NCI-H748 treated with DMSO at 0.1 percent for 48 hours (cell line): ENCODE results near the gene MEAF6.
"Not testable (repeated sequence)": the region's sequence is repeated elsewhere in the genome, so short reads cannot be mapped to it uniquely, and the experiment has no call there.

Source experiments
- DNase-seq: peaks from one replicate; lab custom pipeline; 2025; lab: John Stamatoyannopoulos, UW

MEAF6 gene

DNA sequence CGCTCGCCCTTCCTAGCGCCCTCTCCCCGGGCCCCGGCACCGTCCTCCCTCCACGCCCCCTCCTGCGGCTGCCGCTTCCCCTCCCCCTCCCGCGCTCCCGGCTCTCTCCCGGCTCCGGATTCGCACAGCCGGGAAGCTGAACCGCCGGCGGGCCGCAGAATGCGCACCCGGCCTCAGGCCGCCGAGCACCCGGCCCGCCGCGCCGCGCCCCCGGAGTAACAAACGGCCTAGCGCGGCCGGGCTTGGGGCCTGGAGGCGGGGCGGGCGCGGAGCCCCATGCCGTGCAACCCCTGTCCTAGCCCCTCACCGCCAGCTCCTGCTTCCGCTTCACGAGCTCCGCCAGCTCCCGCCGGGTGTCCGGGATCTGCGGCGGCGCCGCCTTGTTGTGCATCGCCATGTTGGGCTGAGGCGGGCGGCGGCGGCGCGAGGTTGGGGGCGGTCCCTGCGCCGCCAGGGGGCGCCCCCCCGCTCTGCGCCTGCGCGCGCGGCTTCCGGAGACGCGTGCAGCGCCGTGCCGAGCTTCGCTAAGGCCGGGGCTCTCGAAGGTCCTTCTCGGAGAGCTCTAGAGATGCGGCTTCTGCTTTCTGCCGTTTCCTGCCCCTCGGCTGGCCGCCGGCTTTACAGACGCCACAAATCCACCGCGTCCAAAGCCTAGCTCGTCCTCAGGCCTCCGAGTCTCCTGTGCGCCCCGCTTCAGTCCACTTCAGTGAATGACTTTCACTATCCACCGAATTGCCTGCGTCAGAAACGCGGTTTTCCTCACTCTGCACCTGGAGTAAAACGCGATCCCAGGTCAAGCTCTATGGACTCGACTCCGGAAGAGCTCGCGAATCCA is at the start of gene MEAF6:
MEAF6 (minus strand) TSS at position 417 of the 835 bp plus-strand sequence; CDS start at position 397, 20 bp downstream.
- DNase-seq: peak; percentile 33

DNA sequence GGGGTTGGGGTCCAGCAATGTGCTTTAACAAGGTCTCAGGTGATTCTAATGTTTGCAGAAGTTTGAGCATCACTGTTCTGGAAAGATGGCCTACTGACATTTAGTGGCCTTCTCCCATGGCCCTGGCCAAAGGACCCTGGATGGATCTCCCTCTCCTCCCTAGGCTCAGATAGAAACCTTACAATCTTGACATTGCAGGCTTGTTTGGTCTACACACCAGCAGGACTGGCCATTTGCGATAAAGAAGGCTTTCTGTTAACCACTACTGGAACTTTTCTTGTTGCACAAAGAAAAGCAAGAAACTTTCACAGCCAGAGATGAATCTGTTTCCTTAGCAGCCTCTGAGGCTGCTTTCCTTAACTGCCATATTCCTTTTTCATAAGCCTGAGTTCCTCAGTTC is 48.4 kb upstream of the MEAF6 start:
- DNase-seq: no peak

DNA sequence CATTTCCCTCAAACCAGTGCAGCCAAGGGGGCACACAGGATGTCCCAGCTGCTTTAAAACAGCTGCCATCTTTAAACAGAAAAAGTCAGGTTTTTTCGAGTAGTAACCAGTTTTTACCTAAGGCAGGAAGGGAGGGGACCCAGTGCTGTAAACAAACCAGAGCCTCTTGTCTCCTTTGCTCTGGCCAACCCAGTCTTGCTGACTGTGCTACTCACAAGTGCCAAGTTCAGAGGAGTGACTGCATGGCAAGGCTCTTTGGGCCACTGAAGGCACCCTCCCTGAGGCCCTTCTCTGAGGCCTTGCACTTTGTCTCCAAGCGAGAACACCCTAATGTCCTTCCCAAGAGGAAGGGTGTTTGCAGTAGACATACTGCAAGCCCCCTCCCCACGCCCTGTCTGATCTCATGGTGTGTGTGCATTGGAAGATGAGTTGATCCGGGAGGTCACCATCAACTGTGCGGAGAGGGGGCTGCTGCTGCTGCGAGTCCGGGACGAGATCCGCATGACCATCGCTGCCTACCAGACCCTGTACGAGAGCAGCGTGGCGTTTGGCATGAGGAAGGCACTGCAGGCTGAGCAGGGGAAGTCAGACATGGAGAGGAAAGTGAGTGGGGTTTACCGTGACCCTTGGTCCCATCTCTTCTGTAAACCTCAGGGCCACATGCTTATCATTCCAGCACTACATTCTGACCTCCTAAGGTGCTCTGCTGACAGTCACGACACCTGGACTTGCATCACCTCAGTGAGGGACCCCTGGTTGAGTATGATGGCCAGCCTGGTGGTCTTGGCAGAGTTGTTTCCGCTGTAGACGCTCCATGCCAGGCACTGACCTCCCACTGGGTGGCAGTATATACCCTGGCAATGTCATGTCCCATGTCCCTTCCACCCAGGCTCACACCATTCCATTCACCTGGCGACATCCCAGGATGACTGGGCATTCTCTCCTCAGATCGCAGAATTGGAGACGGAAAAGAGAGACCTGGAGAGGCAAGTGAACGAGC is 46.9 kb upstream of the MEAF6 start:
- no peak for DNase-seq

DNA sequence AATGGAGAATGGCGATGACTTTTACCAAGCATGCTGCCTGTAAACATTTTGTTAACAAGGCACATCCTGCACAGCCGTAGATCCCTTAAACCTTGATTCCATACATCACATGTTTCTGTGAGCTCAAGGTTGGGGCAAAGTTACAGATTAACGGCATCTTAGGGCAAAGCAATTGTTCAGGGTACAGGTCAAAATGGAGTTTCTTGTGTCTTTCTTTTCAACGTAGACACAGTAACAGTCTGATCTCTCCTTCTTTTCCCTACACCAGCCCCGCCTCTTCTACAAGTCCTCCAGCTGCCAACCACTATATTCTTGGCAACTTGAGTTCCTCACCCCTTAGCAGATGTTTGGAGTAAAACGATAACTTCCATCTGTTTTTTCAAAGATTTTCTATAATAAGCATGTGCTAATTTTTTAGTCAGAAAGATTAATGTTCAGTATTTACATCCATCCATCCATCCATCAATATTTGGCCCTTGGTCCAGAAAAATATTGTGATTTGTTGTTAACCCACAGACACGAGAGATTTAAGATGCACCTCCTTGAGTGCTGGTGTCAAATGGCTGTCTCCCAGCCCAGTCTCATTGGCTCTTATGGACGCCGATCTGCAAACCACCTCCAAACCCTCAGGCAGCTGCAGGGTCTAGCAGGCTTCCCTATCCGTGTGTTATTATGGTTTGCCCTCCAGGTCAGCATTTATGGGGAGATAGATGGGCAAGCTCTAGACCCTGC is 46.0 kb upstream of the MEAF6 start:
- no peak for DNase-seq

DNA sequence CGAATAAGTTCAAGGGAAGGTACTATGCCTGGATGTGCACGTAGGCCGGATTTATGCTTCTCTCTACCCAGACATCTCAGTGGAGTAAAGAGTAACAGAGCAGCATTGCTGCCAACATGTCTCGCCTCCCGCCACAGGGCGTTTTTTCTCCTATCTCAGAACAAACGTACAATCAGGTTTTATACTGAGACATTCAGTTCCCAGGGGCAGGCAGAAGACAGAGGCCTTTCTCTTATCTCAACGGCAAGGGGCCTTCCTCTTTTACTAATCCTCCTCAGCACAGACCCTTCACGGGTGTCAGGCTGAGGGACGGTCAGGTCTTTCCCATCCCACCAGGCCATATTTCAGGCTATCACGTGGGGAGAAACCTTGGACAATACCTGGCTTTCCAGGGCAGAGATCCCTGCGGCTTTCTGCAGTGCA is 45.4 kb upstream of the MEAF6 start:
- not testable (repeated sequence) for DNase-seq

DNA sequence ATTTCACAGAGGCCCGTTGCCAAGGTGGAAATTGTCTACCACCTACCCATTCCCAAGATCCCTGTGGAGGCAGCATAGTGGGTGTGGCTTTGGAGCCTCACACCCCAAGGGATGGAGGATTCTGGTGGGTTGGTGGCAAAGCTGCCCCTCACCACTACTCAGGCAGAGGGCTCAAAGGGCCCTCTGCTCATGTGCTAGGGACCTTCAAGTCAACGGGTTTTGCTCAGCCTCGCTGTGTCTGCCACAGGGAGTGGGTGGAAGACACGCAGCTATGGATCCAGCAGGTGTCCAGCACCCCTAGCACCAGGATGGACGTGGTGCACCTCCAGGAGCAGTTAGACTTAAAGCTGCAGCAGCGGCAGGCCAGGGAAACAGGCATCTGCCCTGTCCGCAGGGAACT is 44.5 kb upstream of the MEAF6 start:
- DNase-seq: no peak

DNA sequence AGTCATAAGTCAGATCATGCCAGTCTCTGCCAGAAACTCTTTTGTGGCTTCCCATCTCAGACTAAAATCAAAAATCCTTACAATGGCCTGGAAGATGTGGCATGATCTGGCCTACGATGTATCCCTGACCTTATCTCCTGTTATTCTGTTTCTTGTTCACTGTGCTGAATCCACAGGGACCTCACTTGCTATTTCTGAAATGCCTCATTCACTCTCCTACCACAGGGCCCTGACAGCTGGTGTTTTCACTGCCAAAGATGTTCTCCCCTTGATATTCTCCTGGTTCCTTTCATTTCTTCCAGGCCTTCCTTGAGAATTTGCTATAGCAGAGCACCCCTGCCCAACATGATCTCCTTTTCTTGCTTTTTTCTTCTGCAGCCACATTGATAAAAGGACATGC is 43.8 kb upstream of the MEAF6 start:
- no peak for DNase-seq

DNA sequence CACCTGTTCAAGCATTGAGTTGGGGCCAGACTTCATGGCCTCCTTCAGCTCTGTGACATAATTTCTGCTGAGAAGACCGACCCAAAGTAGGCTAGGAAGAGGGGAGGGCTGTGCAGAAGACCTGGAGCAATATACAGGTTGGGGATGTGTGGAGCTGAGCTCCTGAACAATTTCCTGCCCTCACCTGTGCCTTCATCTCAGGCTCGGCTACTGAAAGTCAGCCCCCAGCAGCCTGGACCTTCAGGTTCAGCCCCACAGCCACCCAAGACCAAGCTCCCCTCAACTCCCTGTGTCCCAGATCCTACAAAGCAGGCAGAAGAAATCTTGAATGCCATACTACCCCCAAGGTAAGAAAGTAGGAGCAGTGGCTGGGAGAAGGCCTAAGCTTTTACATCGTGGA is 42.8 kb upstream of the MEAF6 start:
- no peak for DNase-seq

DNA sequence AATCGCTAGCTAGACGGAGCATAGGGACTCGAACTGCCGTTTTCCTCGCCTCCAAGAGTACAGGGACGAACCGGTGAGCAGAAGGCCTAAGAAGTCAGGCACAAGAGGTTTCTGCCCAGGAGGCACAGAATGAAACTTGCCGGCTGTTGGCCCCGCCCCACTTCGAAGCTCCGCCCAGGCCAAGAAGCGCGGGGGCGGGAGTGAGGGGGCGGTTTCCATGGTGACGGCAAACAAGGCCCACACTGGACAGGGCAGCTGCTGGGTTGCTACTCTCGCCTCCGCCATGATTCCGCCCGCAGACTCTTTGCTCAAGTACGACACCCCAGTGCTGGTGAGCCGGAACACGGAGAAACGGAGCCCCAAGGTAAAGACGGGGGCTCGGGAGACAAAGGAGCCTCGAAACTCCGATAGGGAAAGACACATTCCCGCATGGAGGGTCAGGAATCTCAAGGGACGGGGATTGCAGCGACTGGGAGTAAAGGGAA is 42.2 kb upstream of the MEAF6 start, which contains the start of gene DNALI1:
DNALI1 (plus strand) TSS at position 229 of the 485 bp plus-strand sequence; CDS start at position 284, 55 bp downstream.
- DNase-seq: peak; percentile 76

DNA sequence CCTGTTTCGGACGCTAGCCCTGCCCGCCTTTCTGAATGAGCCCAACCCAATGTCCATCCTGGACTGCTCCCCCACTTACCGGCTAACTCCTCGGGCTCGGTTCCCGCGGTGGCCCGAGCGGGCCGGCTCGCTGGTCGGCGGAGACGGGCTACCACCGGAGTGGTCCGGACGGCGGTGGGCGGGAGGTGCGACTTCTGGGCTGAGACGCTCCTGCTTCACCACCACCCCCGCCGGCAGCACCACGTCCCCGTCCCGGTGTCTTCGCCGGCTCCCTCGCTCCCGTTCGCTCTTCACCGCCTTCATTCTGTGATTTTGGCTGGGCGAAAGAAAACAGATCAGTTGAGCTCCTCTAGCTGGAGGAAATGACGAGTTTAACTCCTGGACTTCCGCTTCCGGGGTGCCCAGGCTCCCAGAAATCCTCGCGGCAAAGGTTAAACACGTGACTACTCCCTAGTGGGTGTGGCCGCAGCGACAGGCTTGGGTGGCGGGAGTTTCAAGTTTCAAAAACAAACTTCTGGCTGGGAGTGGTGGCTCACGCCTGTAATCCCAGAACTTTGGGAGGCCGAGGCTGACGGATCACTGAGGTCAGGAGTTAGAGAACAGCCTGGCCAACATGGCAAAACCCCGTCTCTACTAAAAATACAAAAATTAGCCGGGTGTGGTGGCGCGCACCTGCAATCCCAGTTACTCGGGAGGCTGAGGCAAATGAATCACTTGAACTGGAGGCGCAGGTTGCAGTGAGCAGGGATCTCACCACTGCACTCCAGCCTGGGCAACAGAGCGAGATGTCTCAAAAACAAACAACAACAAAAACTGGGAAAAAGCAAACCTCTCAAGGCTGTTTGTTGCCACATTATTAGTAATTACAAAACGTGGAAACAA is 39.6 kb upstream of the MEAF6 start, which contains the start of gene SNIP1:
SNIP1 (minus strand) TSS at position 367 of the 882 bp plus-strand sequence; CDS start at position 303, 64 bp downstream.
- peak; percentile 77 for DNase-seq

DNA sequence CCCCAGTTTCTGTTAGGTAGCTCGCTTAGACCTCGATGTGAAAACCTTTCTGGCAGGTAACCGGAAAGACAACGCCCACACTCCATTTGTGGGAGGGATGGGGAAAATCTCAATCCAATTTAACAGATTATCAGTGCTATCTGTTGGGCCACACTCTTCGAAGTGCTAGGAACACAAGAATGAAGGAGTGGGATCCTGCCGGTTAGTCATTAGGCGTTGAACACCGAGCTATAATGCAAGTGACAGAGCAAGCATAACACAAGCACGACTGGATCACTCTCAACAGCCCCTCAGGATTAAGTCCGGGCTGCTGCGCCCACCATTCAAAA is 39.0 kb upstream of the MEAF6 start:
- no peak for DNase-seq

DNA sequence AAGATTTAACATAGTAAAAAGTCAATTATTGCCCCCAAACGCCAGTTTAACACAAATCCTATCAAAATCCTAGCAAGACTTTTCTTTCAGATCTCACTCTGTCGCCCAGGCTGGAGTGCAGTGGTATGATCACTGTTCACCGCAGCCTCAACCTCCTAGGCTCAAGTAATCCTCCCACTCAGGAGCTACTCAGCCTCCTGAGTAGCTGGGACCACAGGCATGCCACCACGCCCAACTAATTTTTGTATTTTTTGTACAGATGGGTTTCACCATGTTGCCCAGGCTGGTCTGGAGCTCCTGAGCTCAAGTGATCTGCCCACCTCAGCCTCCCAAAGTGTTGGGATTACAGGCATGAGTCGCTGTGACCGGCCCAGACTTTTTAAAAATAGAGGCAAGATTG is 34.8 kb upstream of the MEAF6 start:
- DNase-seq: no peak

DNA sequence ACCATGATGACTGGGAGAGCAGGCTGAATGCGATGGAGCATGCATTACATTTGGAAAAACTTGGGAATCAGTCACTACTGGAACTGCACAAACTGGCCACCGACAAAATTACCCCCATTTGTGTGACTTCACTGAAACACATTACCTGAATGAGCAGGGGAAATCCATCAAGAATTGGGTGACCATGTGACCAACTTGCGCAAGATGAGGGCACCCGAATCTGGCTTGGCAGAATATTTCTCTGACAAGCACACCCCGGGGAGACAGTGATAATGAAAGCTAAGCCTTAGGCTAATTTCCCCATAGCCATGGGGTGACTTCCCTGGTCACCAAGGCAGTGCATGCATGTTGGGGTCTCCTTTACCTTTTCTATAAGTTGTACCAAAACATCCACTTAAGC is 30.5 kb upstream of the MEAF6 start:
- DNase-seq: no peak

DNA sequence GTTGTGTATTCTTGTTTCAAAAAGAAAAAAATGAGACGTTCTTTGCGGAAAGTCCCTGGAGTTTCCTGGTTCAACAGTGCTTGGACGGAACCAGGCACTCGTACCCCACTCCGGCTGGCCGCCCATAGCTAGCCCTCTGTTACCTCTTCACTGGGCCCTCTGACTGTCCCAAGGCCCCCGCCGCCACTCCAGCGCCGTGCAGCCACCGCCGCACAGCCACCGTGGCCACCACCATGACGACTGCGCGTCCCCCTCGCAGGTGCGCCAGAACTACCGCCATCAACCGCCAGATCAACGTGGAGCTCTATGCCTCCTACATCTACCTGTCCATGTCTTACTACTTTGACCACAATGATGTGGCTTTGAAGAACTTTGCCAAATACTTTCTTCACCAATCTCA is 30.0 kb upstream of the MEAF6 start:
- DNase-seq: no peak

DNA sequence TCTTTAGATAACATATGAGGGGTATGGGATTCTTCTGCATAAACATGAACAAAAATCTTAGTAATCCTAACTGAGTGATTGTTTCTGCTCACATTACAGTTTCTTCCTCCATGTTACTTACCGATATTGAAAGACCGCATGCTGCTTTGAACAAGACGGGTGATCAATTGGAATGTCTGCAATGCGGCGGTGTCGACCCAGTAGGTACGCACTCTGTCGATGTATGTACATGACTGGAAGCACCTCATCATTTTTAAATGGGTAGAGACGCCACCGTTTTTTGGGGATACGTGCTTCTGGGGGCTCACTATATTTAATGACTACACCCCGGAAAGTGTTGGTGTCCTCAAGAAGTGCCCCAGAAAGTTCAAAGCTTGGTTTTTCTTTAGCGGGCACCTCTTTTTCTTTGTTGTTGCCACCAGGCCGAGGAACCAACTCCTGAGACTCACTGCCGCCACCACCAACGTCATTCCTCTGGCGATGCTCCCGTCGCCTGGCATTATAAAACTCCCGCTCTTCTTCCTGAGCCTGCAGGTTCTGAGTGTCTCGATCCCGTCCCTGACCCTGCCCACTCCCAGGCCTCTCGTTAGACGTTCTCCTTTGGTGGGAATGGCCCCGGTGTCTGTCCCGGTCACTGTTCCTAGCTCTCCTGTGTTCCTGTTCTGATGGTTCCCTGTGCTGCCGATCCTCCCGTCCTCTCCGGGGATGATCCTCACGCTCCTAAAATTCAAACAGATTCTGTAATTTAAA is 25.6 kb upstream of the MEAF6 start:
- no peak for DNase-seq

DNA sequence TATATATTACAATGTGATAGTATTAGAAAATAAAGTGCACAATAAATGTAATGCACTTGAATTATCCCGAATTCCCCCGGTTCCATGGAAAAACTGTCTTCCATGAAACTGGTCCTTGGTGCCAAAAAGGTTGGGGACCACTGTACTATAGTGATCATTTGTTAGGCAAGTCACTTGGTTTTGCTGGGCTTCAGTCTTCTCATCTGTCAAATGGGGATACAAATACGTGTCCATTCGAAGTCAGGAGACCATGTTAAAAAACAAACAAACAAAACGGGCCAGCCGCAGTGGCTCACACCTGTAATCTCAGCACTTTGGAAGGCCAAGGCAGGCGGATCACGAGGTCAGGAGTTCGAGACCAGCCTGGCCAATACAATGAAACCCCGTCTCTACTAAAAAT is 24.6 kb upstream of the MEAF6 start:
- not testable (repeated sequence) for DNase-seq

DNA sequence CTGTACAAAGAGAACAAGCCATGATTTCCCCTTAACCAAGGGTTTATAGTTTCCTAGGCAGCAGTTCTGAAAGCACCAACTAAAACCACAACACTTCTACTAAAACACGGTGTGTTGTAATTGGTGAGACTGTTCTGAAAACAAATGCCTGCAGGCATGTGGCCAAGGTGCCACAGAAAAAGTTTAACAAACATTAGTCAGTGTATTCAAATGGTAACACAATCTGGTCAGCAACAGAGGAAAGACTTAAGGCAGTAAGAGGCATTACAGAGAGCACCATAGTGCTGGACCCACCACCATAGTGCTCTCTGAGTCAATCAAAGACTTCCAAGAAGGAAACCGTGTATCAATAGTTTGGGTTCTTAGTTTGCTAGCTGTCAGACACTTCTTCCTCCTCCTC is 22.8 kb upstream of the MEAF6 start:
- DNase-seq: no peak

DNA sequence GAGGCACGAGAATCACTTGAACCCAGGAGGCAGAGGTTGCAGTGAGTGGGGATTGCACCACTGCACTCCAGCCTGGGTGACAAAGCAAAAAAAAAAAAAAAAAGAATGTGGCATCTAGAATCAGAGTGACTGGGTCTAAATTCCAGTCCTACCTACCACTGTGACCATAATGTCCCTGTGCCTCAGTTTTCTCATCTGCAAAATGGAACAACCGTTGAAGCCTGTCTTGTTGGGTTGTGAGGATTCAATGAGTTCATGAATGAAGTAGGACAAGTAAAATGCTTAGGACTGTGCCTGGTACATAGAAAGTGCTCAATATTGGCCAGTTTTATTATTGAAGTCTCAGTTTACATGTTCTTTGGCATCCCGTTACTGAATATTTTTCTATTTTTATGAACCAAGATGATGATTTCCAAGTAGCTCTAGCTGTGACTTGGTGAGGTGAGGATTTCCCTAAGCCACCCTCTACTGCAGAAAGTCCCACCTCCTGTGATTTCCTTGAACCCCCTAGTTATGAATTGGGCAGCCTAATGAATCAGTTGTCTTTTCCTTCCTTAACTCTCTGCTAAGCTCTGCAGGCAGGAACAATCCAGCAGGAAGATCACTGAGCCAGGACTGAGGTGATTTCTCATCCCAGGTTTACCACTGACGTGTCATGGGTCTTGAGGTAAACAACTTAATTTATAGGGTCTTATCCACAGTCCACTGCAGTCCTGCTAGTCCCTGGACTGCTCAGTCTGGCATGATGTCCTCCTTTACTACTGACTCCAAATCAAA is 18.9 kb upstream of the MEAF6 start:
- no peak for DNase-seq
